ENCODE results near the gene RFTN1. TPM values are rescaled to one million over a fixed set of nuclear protein-coding genes. Genes with fewer than 3 reads are reported as not detected.

Gene RFTN1
- total RNA-seq, 2 experiments from 2014 or later = 81.8 to 152 TPM

DNA sequence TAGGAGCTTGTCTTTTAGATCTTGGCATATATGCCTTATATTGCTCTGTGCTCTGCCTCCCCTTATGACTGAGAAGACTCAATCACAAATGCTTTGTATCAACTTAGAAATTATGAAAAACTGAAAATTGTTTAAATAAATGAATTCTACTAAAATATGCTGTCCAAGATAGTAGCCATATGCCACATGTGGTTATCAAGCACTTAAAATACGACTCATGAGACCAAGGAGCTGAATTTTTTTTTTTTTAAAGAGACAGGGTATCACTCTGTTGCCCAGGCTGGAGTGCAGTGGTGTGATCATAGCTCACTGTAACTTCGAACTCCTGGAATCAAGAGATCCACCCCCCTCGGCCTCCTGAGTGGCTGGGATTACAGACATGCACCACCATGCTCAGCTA lies 118.3 kb downstream of the RFTN1 start:
- BruUV-seq (replicated peaks) = no TSS peak
- Histone ChIP-seq H3K9me3 (ENCODE audit: low read length) (peaks cover 17% of the 10 kb centered on the region), H3K4me3 (ENCODE audit: low read depth, low read length, poor library complexity, severe bottlenecking) (no peak overlapping the region), H3K4me1 (ENCODE audit: insufficient read depth, low read length, poor library complexity, severe bottlenecking) (peaks cover 15% of the 10 kb centered on the region), H4K20me1 (ENCODE audit: insufficient read depth, low read length) (no peaks in the 10 kb centered on the region), H3K9me2 (ENCODE audit: insufficient read depth, low read length) (no peaks in the 10 kb centered on the region), H3K79me2 (ENCODE audit: insufficient read depth, low read depth, low read length) (peaks cover 81% of the 10 kb centered on the region), H3K4me2 (ENCODE audit: low read length) (no peak overlapping the region), H2AFZ (ENCODE audit: low read length) (no peak overlapping the region), H3K27ac (ENCODE audit: low read depth, low read length, poor library complexity, severe bottlenecking) (no peak overlapping the region), H3K36me3 (ENCODE audit: insufficient read depth, low read length) (peaks cover 96% of the 10 kb centered on the region)
- ChIA-PET CTCF (ENCODE audit: unreplicated experiment) (interaction anchor here (0.9 kb wide), 1 partner anchor 18 kb away, joined by 3 read pairs; no protein-coding TSS in a partner anchor), POLR2A (interaction anchor here (0.8 to 1.4 kb wide), 3 partner anchors 10 to 16 kb away, joined by 3 to 8 read pairs (median 3); no protein-coding TSS in a partner anchor)
- TF ChIP-seq, protein P1, sequence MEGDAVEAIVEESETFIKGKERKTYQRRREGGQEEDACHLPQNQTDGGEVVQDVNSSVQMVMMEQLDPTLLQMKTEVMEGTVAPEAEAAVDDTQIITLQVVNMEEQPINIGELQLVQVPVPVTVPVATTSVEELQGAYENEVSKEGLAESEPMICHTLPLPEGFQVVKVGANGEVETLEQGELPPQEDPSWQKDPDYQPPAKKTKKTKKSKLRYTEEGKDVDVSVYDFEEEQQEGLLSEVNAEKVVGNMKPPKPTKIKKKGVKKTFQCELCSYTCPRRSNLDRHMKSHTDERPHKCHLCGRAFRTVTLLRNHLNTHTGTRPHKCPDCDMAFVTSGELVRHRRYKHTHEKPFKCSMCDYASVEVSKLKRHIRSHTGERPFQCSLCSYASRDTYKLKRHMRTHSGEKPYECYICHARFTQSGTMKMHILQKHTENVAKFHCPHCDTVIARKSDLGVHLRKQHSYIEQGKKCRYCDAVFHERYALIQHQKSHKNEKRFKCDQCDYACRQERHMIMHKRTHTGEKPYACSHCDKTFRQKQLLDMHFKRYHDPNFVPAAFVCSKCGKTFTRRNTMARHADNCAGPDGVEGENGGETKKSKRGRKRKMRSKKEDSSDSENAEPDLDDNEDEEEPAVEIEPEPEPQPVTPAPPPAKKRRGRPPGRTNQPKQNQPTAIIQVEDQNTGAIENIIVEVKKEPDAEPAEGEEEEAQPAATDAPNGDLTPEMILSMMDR (conservative IDR thresholded peaks at IDR 0.05; ENCODE audit: low read length) = no peak
- no peak for TF ChIP-seq EZH2phosphoT487 (IDR thresholded peaks at IDR 0.05; ENCODE audit: borderline replicate concordance, low read depth, low read length)
- intact Hi-C loops (cut with micrococcal nuclease; ENCODE audit: unreplicated experiment) = no loop called here
- DNase-seq (ENCODE audit: low spot score) = no peak

DNA sequence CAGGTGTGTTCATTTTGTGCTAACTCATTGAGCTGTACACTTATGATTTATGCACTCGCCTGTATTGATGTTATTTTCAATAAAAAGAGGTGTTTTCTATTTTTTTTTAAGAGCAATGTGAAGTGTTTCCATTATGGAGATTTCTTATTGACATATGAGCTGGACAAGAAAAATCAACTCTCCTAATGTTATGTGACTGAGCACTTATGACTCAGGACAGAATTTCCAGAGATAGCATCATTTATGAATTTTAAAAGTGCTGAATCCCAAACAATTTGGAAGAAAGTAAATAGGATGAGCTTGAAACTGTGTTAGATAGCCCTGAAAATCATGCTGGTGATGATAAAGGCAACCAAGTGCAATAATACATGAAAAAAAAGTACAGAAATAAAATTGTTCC lies 118.9 kb downstream of the RFTN1 start:
- H2AFZ ChIP-seq (ENCODE audit: low read length) = no peak overlapping the region
- H3K27ac ChIP-seq (ENCODE audit: low read depth, low read length, poor library complexity, severe bottlenecking) = no peak overlapping the region
- H4K20me1 ChIP-seq (ENCODE audit: insufficient read depth, low read length) = no peaks in the 10 kb centered on the region
- H3K36me3 ChIP-seq (ENCODE audit: insufficient read depth, low read length) = peaks cover 96% of the 10 kb centered on the region
- POLR2A ChIA-PET = interaction anchor here (0.8 to 1.4 kb wide), 3 partner anchors 10 to 17 kb away, joined by 3 to 8 read pairs (median 3); no protein-coding TSS in a partner anchor
- H3K4me3 ChIP-seq (ENCODE audit: low read depth, low read length, poor library complexity, severe bottlenecking) = no peak overlapping the region
- H3K9me3 ChIP-seq (ENCODE audit: low read length) = peaks cover 17% of the 10 kb centered on the region
- H3K4me1 ChIP-seq (ENCODE audit: insufficient read depth, low read length, poor library complexity, severe bottlenecking) = peaks cover 9% of the 10 kb centered on the region
- peaks cover 81% of the 10 kb centered on the region for H3K79me2 ChIP-seq (ENCODE audit: insufficient read depth, low read depth, low read length)
- TF ChIP-seq, protein P1 (conservative IDR thresholded peaks at IDR 0.05; ENCODE audit: low read length) = no peak
- TF ChIP-seq EZH2phosphoT487 (IDR thresholded peaks at IDR 0.05; ENCODE audit: borderline replicate concordance, low read depth, low read length) = no peak
- intact Hi-C loops (cut with micrococcal nuclease; ENCODE audit: unreplicated experiment) = no loop called here
- DNase-seq (ENCODE audit: low spot score) = no peak
- H3K9me2 ChIP-seq (ENCODE audit: insufficient read depth, low read length) = no peaks in the 10 kb centered on the region
- no peak overlapping the region for H3K4me2 ChIP-seq (ENCODE audit: low read length)
- BruUV-seq (replicated peaks) = TSS peak; percentile 1
- CTCF ChIA-PET (ENCODE audit: unreplicated experiment) = interaction anchor here (0.9 kb wide), 1 partner anchor 17 kb away, joined by 3 read pairs; no protein-coding TSS in a partner anchor

DNA sequence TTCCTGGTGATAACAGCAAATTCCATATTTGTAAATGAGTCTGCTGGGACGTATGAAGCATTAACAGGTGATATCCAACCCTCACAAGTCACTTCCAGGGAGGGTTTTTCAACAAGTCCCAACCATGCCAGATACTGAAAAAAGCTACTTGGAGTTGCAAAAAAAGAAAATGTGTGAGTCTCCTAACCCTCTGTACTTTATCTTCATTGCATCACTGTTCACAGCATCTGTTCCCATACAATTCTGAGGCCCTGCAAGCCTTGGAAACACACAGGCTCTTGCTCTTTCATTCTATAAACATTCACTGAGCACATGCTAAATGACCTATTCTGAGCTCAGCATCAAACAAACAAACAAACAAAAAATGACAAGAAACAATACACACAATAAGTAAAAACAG lies 120.8 kb downstream of the RFTN1 start:
- ChIA-PET POLR2A (interaction anchor here (0.5 to 1.5 kb wide), 5 partner anchors 10 to 105 kb away, joined by 3 to 4 read pairs (median 3); no protein-coding TSS in a partner anchor), CTCF (ENCODE audit: unreplicated experiment) (no interaction called here)
- TF ChIP-seq EZH2phosphoT487 (IDR thresholded peaks at IDR 0.05; ENCODE audit: borderline replicate concordance, low read depth, low read length) = no peak
- TF ChIP-seq, protein P1 (conservative IDR thresholded peaks at IDR 0.05; ENCODE audit: low read length) = no peak
- peaks cover 10% of the 10 kb centered on the region for H3K4me1 ChIP-seq (ENCODE audit: insufficient read depth, low read length, poor library complexity, severe bottlenecking)
- no peak overlapping the region for H3K27ac ChIP-seq (ENCODE audit: low read depth, low read length, poor library complexity, severe bottlenecking)
- H3K9me3 ChIP-seq (ENCODE audit: low read length) = peaks cover 17% of the 10 kb centered on the region
- H4K20me1 ChIP-seq (ENCODE audit: insufficient read depth, low read length) = no peaks in the 10 kb centered on the region
- DNase-seq (ENCODE audit: low spot score) = no peak
- H2AFZ ChIP-seq (ENCODE audit: low read length) = no peak overlapping the region
- no peak overlapping the region for H3K4me2 ChIP-seq (ENCODE audit: low read length)
- intact Hi-C loops (cut with micrococcal nuclease; ENCODE audit: unreplicated experiment) = no loop called here
- no TSS peak for BruUV-seq (replicated peaks)
- peaks cover 87% of the 10 kb centered on the region for H3K79me2 ChIP-seq (ENCODE audit: insufficient read depth, low read depth, low read length)
- H3K36me3 ChIP-seq (ENCODE audit: insufficient read depth, low read length) = peaks cover 97% of the 10 kb centered on the region
- H3K4me3 ChIP-seq (ENCODE audit: low read depth, low read length, poor library complexity, severe bottlenecking) = no peak overlapping the region
- no peaks in the 10 kb centered on the region for H3K9me2 ChIP-seq (ENCODE audit: insufficient read depth, low read length)

Data from OCI-LY7 (cell line).